Measurements from ENCODE around the gene C11orf24. TPM values are rescaled to one million over a fixed set of nuclear protein-coding genes. Genes with fewer than 3 reads are reported as not detected.

C11orf24 gene
- total and polyA plus RNA-seq, 2 of the 8 experiments (the other 6 are each of a cell fraction or from before 2014, with no cell fraction given) = 45.4 to 51.7 TPM

- H3K18ac ChIP-seq (ENCODE audit: extremely low read depth, low read length) = no peak overlapping the region
- H4K8ac ChIP-seq (ENCODE audit: extremely low read depth, insufficient read depth, low read length) = 0 out of 2 replicates have a peak overlapping the region, but pooled peaks have one; percentile 66
- DNase-seq (ENCODE audit: low read depth in 1 of 2, low spot score in 2 of 2) = no peak
- FAIRE-seq = no peak
- H2BK20ac ChIP-seq (ENCODE audit: low read length) = no peak overlapping the region
- H3K4ac ChIP-seq (replicated peaks; ENCODE audit: insufficient read length, low read depth, low read length) = no peak overlapping the region
- H3K4me1 ChIP-seq (replicated peaks in 1 of 4; ENCODE audit: control insufficient read depth in 3 of 4, insufficient read depth in 4 of 4, low read length in 3 of 4) = peaks cover 0 to 10% (median 4%) of the 10 kb centered on the region in 4 experiments; a peak in 5 of 7 replicates
- peaks cover 0 to 11% (median 4%) of the 10 kb centered on the region in 4 experiments; a peak in 2 of 7 replicates for H3K27me3 ChIP-seq (replicated peaks in 1 of 4; ENCODE audit: control insufficient read depth in 3 of 4, extremely low read depth in 1 of 4, insufficient read depth in 3 of 4, low read length in 3 of 4)
- no peak overlapping the region for H4K5ac ChIP-seq (ENCODE audit: insufficient read length, low read depth, low read length)
- H2BK12ac ChIP-seq (ENCODE audit: low read depth, low read length) = no peak overlapping the region
- H3K23me2 ChIP-seq (ENCODE audit: low read depth, low read length) = peaks cover 4% of the 10 kb centered on the region; the same call in 1 of the 2 replicates
- CTCF ChIA-PET (ENCODE audit: partially characterized antibody) = interaction anchor here (0.7 to 7.0 kb wide), 18 partner anchors 12 to 198 kb away, joined by 3 to 141 read pairs (median 4); partner anchors contain the start of gene C11orf24
- WGBS, 2 experiments (ENCODE audit: extremely low coverage in 1 of 2, insufficient coverage in 1 of 2, insufficient read length in 1 of 2, insufficient replicate concordance in 2 of 2, low coverage in 1 of 2, low lambda C conversion rate in 2 of 2, missing lambda C conversion rate in 1 of 2) = 90% methylated on average over 15 of the region's 15 CpGs; no CpG with 5 or more reads in 1 of the 2 experiments
- H2BK5ac ChIP-seq (ENCODE audit: low read depth, low read length) = no peak overlapping the region
- no peak overlapping the region for H3K9ac ChIP-seq (replicated peaks in 1 of 4; ENCODE audit: extremely low read depth in 1 of 4, low read depth in 3 of 4, low read length in 3 of 4)
- H3K4me3 ChIP-seq (ENCODE audit: extremely low read depth in 1 of 4, insufficient read depth in 2 of 4, low read depth in 3 of 4, low read length in 4 of 4) = no peak overlapping the region
- no peak overlapping the region for H4K91ac ChIP-seq (replicated peaks; ENCODE audit: insufficient read length, low read length)
- no peaks in the 10 kb centered on the region for H3K9me3 ChIP-seq (ENCODE audit: insufficient read depth in 2 of 2, low read depth in 1 of 2, low read length in 1 of 2)
- no peak overlapping the region for H3K56ac ChIP-seq (replicated peaks; ENCODE audit: insufficient read length, low read depth, low read length)
- peaks cover 0 to 3% of the 10 kb centered on the region in 2 experiments for H4K20me1 ChIP-seq (replicated peaks in 1 of 2; ENCODE audit: control insufficient read depth in 1 of 2, insufficient read depth in 2 of 2, low read length in 2 of 2)
- no peak overlapping the region for H3K4me2 ChIP-seq (ENCODE audit: insufficient read depth in 1 of 2, low read depth in 2 of 2, low read length in 2 of 2)
- no peak overlapping the region for H2BK120ac ChIP-seq (replicated peaks; ENCODE audit: low read depth, low read length)
- H3K14ac ChIP-seq (ENCODE audit: insufficient read length) = no peak overlapping the region
- no peak overlapping the region for H2AFZ ChIP-seq (ENCODE audit: low read length)
- POLR2A ChIA-PET (ENCODE audit: partially characterized antibody) = interaction anchor here (1.3 to 3.2 kb wide), 8 partner anchors 8 to 85 kb away, joined by 3 to 22 read pairs (median 4); partner anchors contain the start of gene C11orf24
- no peak overlapping the region for H3K23ac ChIP-seq (ENCODE audit: insufficient read length)
- no peak overlapping the region for H2AK5ac ChIP-seq (ENCODE audit: low read depth, low read length)
- H3K79me1 ChIP-seq (ENCODE audit: low read depth, low read length) = no peaks in the 10 kb centered on the region
- H3K79me2 ChIP-seq (ENCODE audit: control insufficient read depth in 1 of 2, insufficient read depth in 2 of 2, low read length in 2 of 2) = no peaks in the 10 kb centered on the region
- H2BK15ac ChIP-seq (ENCODE audit: low read length) = no peak overlapping the region
- peaks cover 2 to 33% (median 15%) of the 10 kb centered on the region in 4 experiments; a peak in 7 of 8 replicates for H3K36me3 ChIP-seq (ENCODE audit: control insufficient read depth in 2 of 4, insufficient read depth in 4 of 4, low read length in 3 of 4)
- H3K27ac ChIP-seq (ENCODE audit: low read depth, low read length) = no peak overlapping the region
- TF ChIP-seq KDM1A (IDR thresholded peaks at IDR 0.05; ENCODE audit: borderline replicate concordance, low read length) (no peak), RNF2 (IDR thresholded peaks at IDR 0.05; ENCODE audit: borderline replicate concordance, low read depth, low read length, missing control alignments, poor library complexity, severe bottlenecking) (no peak), TEAD4 (IDR thresholded peaks at IDR 0.05; ENCODE audit: low read depth, low read length) (no peak), ASH2L (IDR thresholded peaks at IDR 0.05; ENCODE audit: low read length) (no peak), USF2 (IDR thresholded peaks at IDR 0.05; ENCODE audit: low read length) (no peak), RAD21 (IDR thresholded peaks at IDR 0.05 in 1 of 2, conservative IDR thresholded peaks at IDR 0.05 in 1 of 2; ENCODE audit: low read depth in 2 of 2, low read length in 2 of 2) (no peak), SIRT6 (IDR thresholded peaks at IDR 0.05; ENCODE audit: low read length) (no peak)
Observed at GRCh38 chr11:68259122-68259959, 12.4 kb downstream of the C11orf24 start.
